HG02759 (cell line): ENCODE data around the gene DYNC1I1.

ENCODE experiments used
- ATAC-seq: cut with Tn5 transposase; IDR thresholded peaks from one replicate; pipeline ENCODE4 v1.9.1; 2021; ENCODE audit warnings: mild to moderate bottlenecking, moderate library complexity; ENCODE audit not compliant: unreplicated experiment

Gene DYNC1I1

GRCh38 chr7:95952851-95953250 is 180.5 kb downstream of the DYNC1I1 start:
- no peak for ATAC-seq

- ATAC-seq = no peak
Observed at GRCh38 chr7:95955748-95956147, 183.4 kb downstream of the DYNC1I1 start.

GRCh38 chr7:95957510-95957909 is 185.2 kb downstream of the DYNC1I1 start:
- no peak for ATAC-seq

GRCh38 chr7:95960706-95961244 is 188.4 kb downstream of the DYNC1I1 start:
- ATAC-seq = no peak

GRCh38 chr7:95963446-95963990 is 191.2 kb downstream of the DYNC1I1 start:
- ATAC-seq = no peak

GRCh38 chr7:95971716-95972115 is 199.4 kb downstream of the DYNC1I1 start:
- no peak for ATAC-seq

GRCh38 chr7:95972523-95972922 is 200.2 kb downstream of the DYNC1I1 start:
- ATAC-seq = no peak

- ATAC-seq = no peak
Observed at GRCh38 chr7:95974108-95974507, 201.8 kb downstream of the DYNC1I1 start.

GRCh38 chr7:95976369-95977060 is 204.2 kb downstream of the DYNC1I1 start:
- no peak for ATAC-seq

GRCh38 chr7:95977994-95978393 is 205.6 kb downstream of the DYNC1I1 start:
- ATAC-seq = no peak

GRCh38 chr7:95980167-95980566 is 207.8 kb downstream of the DYNC1I1 start:
- ATAC-seq = no peak

- no peak for ATAC-seq
Observed at GRCh38 chr7:95980706-95981105, 208.4 kb downstream of the DYNC1I1 start.

GRCh38 chr7:95986178-95986764 is 213.9 kb downstream of the DYNC1I1 start:
- no peak for ATAC-seq

GRCh38 chr7:95989301-95989700 is 216.9 kb downstream of the DYNC1I1 start:
- ATAC-seq = no peak

GRCh38 chr7:95993380-95993779 is 221.0 kb downstream of the DYNC1I1 start:
- no peak for ATAC-seq

- no peak for ATAC-seq
Observed at GRCh38 chr7:95996174-95996573, 223.8 kb downstream of the DYNC1I1 start.

- ATAC-seq = no peak
Observed at GRCh38 chr7:95996886-95997285, 224.5 kb downstream of the DYNC1I1 start.

GRCh38 chr7:95997632-95998031 is 225.3 kb downstream of the DYNC1I1 start:
- no peak for ATAC-seq

GRCh38 chr7:95999481-95999880 is 227.1 kb downstream of the DYNC1I1 start:
- ATAC-seq = no peak

- ATAC-seq = no peak
Observed at GRCh38 chr7:96004578-96004977, 232.2 kb downstream of the DYNC1I1 start.

- ATAC-seq = no peak
Observed at GRCh38 chr7:96005271-96005670, 232.9 kb downstream of the DYNC1I1 start.

- no peak for ATAC-seq
Observed at GRCh38 chr7:96009148-96009547, 236.8 kb downstream of the DYNC1I1 start.
